HG02798 (cell line): ENCODE data around the gene SPATA2L.
A peak's percentile ranks its signal among the peaks of the same experiment; 100 is the strongest.
"Not testable (repeated sequence)": the region's sequence is repeated elsewhere in the genome, so short reads cannot be mapped to it uniquely, and the experiment has no call there.

ENCODE experiments used
- ATAC-seq: cut with Tn5 transposase; IDR thresholded peaks from one replicate; pipeline ENCODE4 v1.9.1; 2021; ENCODE audit warnings: mild to moderate bottlenecking; ENCODE audit not compliant: unreplicated experiment, poor library complexity

The SPATA2L gene

DNA sequence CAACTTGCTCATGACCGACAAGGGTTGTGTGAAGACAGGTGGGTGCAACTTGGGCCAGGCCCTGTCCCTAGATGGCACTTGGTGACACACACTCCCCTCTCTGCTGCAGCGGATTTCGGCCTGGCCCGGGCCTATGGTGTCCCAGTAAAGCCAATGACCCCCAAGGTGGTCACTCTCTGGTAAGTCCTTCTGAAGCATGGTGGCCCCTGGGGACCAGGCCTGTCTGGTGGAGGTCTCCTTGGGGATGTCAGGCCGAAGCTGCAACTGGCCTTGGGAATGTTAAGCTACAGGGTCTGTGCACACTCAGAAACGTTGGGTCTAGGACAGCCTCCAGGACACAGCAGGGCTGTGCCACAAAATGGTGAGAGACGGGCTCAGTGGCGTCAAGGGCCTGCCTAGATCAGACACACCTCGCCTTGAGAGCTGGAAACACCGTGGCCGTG, 8.2 kb downstream of the SPATA2L start:
- ATAC-seq = no peak

DNA sequence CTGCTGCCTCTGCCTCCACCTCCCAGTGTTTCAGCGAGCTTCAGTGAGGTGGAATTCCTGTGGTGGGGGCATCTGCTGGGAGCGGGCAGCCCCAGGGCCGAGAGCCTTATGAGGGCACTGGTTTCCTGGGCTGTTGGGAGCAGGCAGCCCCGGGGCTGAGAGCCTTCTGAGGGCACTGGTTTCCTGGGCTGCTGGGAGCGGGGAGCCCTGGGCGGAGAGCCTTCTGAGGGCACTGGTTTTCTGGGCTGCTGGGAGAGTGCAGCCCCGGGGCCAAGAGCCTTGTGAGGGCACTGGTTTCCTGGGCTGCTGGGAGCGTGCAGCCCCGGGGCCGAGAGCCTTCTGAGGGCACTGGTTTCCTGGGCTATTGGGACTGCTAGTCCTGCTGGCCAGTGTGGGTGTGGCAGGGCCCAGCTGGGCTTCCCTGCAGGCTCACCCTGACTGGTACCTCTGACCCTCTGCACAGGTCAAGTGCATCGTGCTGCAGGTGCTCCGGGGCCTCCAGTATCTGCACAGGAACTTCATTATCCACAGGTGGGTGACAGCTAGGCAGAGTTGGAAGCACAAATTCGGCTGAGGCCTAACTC, 9.4 kb downstream of the SPATA2L start:
- ATAC-seq = no peak

GRCh38 chr16:89691231-89691985, 10.1 kb downstream of the SPATA2L start:
- ATAC-seq = no peak

GRCh38 chr16:89690392-89690901, 11.1 kb downstream of the SPATA2L start:
- no peak for ATAC-seq

DNA sequence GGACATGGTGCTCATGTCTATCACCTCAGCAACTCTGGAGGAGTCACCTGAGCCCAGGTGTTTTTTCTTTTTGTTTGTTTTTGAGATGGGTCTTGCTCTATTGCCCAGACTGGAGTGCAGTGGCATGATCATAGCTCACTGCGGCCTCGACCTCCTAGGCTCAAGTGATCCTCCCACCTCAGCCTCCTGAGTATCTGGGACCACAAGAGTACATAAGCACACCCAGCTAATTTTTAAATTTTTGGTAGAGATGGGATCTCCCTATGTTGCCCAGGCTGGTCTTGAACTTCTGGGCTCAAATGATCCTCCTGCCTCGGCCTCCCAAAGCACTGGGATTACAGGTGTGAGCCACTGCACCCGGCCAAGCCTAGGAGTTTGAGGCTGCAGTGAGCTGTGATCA, 11.9 kb downstream of the SPATA2L start:
- not testable (repeated sequence) for ATAC-seq

DNA sequence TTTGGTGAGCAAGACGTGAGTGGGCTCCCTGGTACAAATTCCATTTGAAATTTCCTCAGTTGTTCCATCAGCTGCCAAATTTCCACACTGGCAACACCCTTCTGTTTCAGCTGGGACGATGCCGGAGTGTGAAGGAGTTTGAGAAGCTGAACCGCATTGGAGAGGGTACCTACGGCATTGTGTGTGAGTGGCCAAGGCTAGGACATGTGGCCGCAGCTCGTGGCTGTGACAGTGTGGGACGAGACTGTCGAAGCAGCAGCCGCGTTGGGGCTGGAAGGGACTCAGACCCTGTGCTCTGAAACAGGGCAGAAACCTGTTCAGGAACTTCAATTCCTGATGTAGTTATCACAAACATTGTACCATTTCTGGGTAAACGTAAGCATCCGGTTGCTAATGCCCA, 12.4 kb downstream of the SPATA2L start:
- ATAC-seq = no peak

- ATAC-seq = no peak
Observed at GRCh38 chr16:89688395-89688794, 13.1 kb downstream of the SPATA2L start.

DNA sequence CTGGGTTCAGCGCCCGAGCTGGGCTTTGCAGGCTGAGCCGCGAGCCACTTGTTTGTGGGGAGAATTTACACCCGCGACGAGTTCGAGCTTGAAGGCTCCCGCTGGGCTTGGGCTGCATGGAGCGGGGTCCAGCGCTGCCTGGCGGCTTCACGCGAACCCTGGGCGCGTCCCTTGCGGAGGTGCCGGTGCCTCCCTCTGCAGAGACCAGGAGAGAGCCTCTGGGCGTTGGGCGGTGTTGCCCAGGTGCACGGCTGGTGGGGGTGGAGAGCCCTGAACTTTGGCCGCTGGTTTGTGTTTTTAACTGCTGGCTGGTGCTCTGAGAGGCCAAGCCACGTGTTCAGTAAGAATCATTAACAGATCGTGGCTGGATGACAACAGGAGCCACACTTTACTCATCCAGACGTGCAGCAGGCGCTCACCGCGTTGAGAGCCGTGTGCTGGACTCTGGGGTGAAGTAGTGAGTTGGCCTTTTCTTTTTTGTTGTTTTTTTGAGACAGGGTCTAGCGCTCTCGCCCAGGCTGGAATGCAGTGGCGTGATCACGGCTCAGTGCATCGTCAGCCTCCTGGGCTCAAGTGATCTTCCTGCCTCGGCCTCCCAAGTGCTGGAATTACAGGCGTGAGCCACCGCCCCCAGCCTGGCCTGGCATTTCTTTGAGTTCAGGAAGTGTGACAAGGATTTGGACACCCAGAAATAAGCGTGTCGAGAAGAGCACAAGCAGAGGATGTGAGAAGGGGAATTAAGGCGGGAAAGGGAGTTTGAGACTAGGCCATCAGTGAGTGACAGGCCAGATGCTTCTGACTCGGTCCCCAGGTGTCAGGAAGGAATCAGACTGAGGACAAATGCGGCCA, 14.2 kb downstream of the SPATA2L start:
- ATAC-seq = peak; percentile 37

- ATAC-seq = peak; percentile 86
Observed at GRCh38 chr16:89686520-89687091, 14.9 kb downstream of the SPATA2L start, which contains the start of gene CDK10. Gene CDK10, plus strand, starts transcription at chr16:89686689. Its CDS starts 22 bp downstream, at chr16:89686711.

GRCh38 chr16:89685916-89686315, 15.6 kb downstream of the SPATA2L start:
- no peak for ATAC-seq

DNA sequence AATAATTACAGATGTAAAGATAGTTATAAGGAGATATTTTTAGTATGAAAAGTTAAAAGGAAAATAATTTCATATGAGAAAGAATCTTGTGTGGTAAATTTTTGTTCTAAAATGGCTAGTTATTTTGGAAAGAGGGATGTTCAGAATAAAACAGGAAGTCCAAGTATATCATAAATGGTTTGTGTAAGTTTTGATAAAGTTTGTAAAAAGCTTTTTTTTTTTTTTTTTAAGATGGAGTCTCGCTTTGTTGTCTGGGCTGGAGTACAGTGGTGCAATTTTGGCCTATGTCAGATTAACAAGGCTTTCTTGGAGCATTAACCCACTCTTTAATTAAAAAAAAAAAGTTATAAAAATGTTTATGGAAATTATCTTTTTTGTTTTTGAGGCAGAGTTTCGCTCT, 23.2 kb downstream of the SPATA2L start:
- no peak for ATAC-seq

DNA sequence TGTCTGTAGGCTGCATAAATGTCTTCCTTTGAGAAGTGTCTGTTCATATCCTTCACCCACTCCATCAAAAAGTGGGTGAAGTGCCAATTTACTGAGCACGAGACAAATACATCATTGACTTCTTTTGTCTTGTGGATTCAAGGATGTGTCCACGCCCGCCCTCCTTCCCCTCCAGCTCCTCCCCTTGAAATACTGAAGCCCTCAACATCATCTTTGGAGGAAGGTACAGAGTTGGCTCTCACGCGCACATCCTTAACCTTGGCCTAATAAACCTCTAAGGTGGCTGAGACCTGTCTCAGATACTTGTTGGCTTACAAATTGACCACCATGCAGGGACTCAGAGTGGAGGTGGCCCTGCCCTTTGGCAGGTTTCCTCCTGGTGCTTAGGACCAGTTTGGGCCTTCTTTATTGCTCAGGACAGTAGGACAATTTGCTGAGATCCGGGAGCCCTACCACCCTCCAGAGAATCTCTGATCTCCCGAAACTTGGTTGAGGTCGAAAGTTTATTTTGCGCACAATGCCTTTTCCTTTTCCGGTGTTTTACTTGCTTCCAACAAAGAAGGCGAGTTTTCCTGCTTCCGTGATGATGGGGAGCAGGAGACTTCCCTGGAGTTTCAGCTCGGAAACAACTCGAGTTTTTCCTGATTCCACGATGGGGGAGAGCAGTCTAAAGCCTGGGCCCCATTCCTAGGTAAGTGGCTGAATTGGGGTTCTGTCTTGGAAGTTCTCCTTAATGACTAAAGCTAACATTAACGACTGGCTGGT, 29.1 kb downstream of the SPATA2L start:
- no peak for ATAC-seq

- ATAC-seq = not testable (repeated sequence)
Observed at GRCh38 chr16:89671565-89671964, 29.9 kb downstream of the SPATA2L start.

GRCh38 chr16:89670496-89671431, 30.7 kb downstream of the SPATA2L start:
- no peak for ATAC-seq

DNA sequence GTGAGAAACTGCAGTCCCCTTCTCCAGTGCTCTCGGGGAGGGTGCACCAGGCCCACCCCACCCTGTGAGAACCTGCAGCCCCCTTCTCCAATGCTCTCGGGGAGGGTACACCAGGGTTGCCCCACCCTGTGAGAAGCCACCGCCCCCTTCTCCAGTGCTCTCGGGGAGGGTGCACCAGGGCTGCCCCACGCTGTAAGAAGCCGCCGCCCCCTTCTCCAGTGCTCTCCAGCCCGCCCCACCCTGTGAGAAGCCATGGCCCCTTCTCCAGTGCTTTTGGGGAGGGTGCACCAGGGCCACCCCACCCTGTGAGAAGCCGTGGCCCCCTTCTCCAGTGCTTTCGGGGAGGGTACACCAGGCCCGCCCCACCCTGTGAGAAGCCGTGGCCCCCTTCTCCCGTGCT, 31.8 kb downstream of the SPATA2L start:
- ATAC-seq = no peak

DNA sequence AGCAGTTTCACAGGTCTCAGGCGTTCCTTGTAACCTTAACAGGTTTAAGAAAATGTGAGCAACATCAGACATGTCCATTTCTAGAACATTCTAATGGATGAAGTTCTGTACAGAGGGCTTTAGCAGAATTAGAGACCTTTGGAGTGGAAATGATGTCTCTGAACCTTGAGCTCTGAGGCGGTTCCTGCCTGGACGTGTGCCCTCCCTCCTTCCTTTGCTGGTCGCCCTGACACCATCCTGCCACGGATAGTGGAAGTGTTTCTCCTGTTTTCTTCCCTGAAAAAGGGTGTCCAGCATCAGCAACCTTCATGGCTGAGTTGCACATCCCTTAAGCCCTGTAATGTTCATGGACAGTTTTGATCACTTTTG, 32.7 kb downstream of the SPATA2L start:
- ATAC-seq = no peak

GRCh38 chr16:89667633-89668032, 33.9 kb downstream of the SPATA2L start:
- no peak for ATAC-seq

- ATAC-seq = not testable (repeated sequence)
Observed at GRCh38 chr16:89667000-89667399, 34.5 kb downstream of the SPATA2L start.

- not testable (repeated sequence) for ATAC-seq
Observed at GRCh38 chr16:89664238-89664637, 37.3 kb downstream of the SPATA2L start.
